Panc1 (cell line): Measurements from ENCODE around the gene HIPK3. TPM values are rescaled to one million over a fixed set of nuclear protein-coding genes. Genes with fewer than 3 reads are reported as not detected.
"Not testable (repeated sequence)": the region's sequence is repeated elsewhere in the genome, so short reads cannot be mapped to it uniquely, and the experiment has no call there.

ENCODE experiments used
- ATAC-seq: fragments of 200-7000 bp; cut with Tn5 transposase; 2 replicates; pipeline ENCODE4 v1.9.1; 2020; ENCODE audit warnings: mild to moderate bottlenecking, moderate library complexity
- BruUV-seq: library from RNA; stranded (reverse); fragments of 400-500 nt; replicated peaks from 2 replicates; lab custom pipeline; 2021; lab: Mats Ljungman, UMichigan
- CTCF ChIA-PET: fragments of 300-600 bp; sonication (Branson Sonifier 250); formaldehyde crosslinking; loops from one replicate; lab custom pipeline; 2022; ENCODE audit warnings: antibody characterized with exemption; lab: Charles Lee
- POLR2A ChIA-PET: fragments of 300-600 bp; sonication (Branson Sonifier 250); formaldehyde crosslinking; loops from one replicate; lab custom pipeline; 2022; ENCODE audit warnings: antibody characterized with exemption; lab: Charles Lee
- DNase-seq: peaks from one replicate; pipeline ENCODE4 v3.0.0-alpha.2; 2010; ENCODE audit warnings: low read depth, low spot score
- H3K27ac ChIP-seq: 2 replicates; pipeline ENCODE4 v1.5.1; 2011; ENCODE audit warnings: mild to moderate bottlenecking, low read length, inconsistent platforms
- H3K27me3 ChIP-seq: fragments of 200-500 bp; sonication (Bioruptor generic); 2 replicates; pipeline ENCODE4 v1.6.0; 2014; ENCODE audit warnings: low read length, inconsistent platforms; ENCODE audit not compliant: control insufficient read depth, insufficient read depth
- H3K36me3 ChIP-seq: fragments of 200-500 bp; sonication (Bioruptor generic); 2 replicates; pipeline ENCODE4 v1.5.1; 2014; ENCODE audit warnings: inconsistent platforms, mild to moderate bottlenecking, low read length, moderate library complexity; ENCODE audit not compliant: control insufficient read depth, insufficient read depth
- H3K4me1 ChIP-seq: 2 replicates; pipeline ENCODE4 v1.5.1; 2011; ENCODE audit warnings: inconsistent platforms, mild to moderate bottlenecking, low read length, moderate library complexity; ENCODE audit not compliant: control insufficient read depth, insufficient read depth
- H3K4me3 ChIP-seq, 2 experiments: 2 replicates each; pipeline ENCODE4 v1.5.1; 2011 to 2012; ENCODE audit warnings: low read depth in 2 of 2, low read length in 2 of 2, mild to moderate bottlenecking in 2 of 2, inconsistent platforms in 1 of 2, moderate library complexity in 1 of 2
- H3K9me3 ChIP-seq: fragments of 200-500 bp; sonication (Bioruptor generic); 2 replicates; pipeline ENCODE4 v1.5.1; 2014; ENCODE audit warnings: low read depth, mild to moderate bottlenecking, inconsistent platforms, low read length, moderate library complexity; ENCODE audit not compliant: control insufficient read depth, insufficient read depth
- POLR2AphosphoS5 ChIP-seq: IDR thresholded peaks from 2 replicates; pipeline ENCODE4 v1.6.1; 2012; ENCODE audit warnings: mild to moderate bottlenecking, low read depth, low read length, moderate library complexity
- SIN3A ChIP-seq: IDR thresholded peaks from 2 replicates; pipeline ENCODE4 v1.6.1; 2012; ENCODE audit warnings: low read depth, mild to moderate bottlenecking, low read length, moderate library complexity, borderline replicate concordance; ENCODE audit not compliant: insufficient read depth
- TCF7L2 ChIP-seq: IDR thresholded peaks from 2 replicates; pipeline ENCODE4 v1.6.1; 2011; ENCODE audit warnings: mild to moderate bottlenecking, low read depth, low read length, inconsistent platforms
- in situ Hi-C: cut with HindIII; loops from 2 replicates; pipeline ENCODE4 v1.10.0; 2016; ENCODE audit warnings: low sequenced_read_pairs, low pct_unique_long_range_greater_than_20kb
- intact Hi-C: fragments of 100-400 bp; cut with micrococcal nuclease; formaldehyde crosslinking; loops from one replicate; pipeline ENCODE4 v1.10.0; 2022; ENCODE audit not compliant: unreplicated experiment
- total RNA-seq: library from RNA; stranded (reverse); gene quantifications from one replicate; pipeline ENCODE4 v1.2.1, GENCODE V29; 2021; ENCODE audit not compliant: unreplicated experiment
- TF ChIP-seq, protein P1 (sequence below): fragments of 450-650 bp; IDR thresholded peaks from 2 replicates; pipeline ENCODE4 v1.5.1; 2017; ENCODE audit warnings: mild to moderate bottlenecking
- TF ChIP-seq, protein P2 (sequence below), 2 experiments: IDR thresholded peaks; 2 replicates each; pipeline ENCODE4 v1.6.1; 2011 to 2012; ENCODE audit warnings: low read depth in 2 of 2, control low read depth in 1 of 2, low read length in 1 of 2, mild to moderate bottlenecking in 1 of 2, moderate library complexity in 1 of 2; ENCODE audit not compliant: insufficient read depth in 1 of 2

The HIPK3 gene
- total RNA-seq, 1 experiment from 2014 or later = 72.2 TPM

DNA sequence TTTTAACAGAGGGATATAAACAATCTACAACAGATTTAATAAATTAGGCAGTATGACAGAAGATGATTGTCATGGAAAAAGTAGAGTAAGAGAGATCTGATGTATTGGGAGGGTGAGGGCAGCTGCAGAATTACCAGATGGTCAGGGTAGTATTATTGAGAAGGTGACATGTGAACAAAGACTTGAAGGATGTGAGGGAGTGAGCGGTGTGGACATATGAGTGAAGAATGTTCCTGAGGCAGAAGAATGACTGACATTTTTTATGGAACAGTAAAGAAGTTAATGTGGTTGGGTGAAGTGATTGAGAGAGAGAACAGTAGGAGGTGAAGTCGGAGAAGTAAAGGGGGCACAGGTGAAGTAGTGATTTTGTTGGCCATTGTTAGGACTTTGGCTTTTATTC lies 42.4 kb upstream of the HIPK3 start:
- H3K9me3 ChIP-seq = no peaks in the 10 kb centered on the region
- H3K27me3 ChIP-seq = no peaks in the 10 kb centered on the region
- ATAC-seq (no peak), DNase-seq (no peak)
- BruUV-seq = no TSS peak
- intact Hi-C loops = no loop called here
- no peak overlapping the region for H3K4me3 ChIP-seq
- ChIA-PET POLR2A (no interaction called here), CTCF (no interaction called here)
- H3K27ac ChIP-seq = no peak overlapping the region
- no peak for TF ChIP-seq POLR2AphosphoS5
- no peak for TF ChIP-seq SIN3A
- TF ChIP-seq, protein P1, sequence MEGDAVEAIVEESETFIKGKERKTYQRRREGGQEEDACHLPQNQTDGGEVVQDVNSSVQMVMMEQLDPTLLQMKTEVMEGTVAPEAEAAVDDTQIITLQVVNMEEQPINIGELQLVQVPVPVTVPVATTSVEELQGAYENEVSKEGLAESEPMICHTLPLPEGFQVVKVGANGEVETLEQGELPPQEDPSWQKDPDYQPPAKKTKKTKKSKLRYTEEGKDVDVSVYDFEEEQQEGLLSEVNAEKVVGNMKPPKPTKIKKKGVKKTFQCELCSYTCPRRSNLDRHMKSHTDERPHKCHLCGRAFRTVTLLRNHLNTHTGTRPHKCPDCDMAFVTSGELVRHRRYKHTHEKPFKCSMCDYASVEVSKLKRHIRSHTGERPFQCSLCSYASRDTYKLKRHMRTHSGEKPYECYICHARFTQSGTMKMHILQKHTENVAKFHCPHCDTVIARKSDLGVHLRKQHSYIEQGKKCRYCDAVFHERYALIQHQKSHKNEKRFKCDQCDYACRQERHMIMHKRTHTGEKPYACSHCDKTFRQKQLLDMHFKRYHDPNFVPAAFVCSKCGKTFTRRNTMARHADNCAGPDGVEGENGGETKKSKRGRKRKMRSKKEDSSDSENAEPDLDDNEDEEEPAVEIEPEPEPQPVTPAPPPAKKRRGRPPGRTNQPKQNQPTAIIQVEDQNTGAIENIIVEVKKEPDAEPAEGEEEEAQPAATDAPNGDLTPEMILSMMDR = no peak
- TF ChIP-seq, protein P2, sequence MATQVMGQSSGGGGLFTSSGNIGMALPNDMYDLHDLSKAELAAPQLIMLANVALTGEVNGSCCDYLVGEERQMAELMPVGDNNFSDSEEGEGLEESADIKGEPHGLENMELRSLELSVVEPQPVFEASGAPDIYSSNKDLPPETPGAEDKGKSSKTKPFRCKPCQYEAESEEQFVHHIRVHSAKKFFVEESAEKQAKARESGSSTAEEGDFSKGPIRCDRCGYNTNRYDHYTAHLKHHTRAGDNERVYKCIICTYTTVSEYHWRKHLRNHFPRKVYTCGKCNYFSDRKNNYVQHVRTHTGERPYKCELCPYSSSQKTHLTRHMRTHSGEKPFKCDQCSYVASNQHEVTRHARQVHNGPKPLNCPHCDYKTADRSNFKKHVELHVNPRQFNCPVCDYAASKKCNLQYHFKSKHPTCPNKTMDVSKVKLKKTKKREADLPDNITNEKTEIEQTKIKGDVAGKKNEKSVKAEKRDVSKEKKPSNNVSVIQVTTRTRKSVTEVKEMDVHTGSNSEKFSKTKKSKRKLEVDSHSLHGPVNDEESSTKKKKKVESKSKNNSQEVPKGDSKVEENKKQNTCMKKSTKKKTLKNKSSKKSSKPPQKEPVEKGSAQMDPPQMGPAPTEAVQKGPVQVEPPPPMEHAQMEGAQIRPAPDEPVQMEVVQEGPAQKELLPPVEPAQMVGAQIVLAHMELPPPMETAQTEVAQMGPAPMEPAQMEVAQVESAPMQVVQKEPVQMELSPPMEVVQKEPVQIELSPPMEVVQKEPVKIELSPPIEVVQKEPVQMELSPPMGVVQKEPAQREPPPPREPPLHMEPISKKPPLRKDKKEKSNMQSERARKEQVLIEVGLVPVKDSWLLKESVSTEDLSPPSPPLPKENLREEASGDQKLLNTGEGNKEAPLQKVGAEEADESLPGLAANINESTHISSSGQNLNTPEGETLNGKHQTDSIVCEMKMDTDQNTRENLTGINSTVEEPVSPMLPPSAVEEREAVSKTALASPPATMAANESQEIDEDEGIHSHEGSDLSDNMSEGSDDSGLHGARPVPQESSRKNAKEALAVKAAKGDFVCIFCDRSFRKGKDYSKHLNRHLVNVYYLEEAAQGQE (IDR thresholded peaks at IDR 0.05; ENCODE audit: insufficient read depth in 1 of 2, low read depth in 2 of 2, low read length in 1 of 2) = no peak
- no peak for TF ChIP-seq TCF7L2
- H3K36me3 ChIP-seq = no peaks in the 10 kb centered on the region
- in situ Hi-C loops = no loop called here
- no peaks in the 10 kb centered on the region for H3K4me1 ChIP-seq

GRCh38 chr11:33216676-33217075 lies 40.5 kb upstream of the HIPK3 start:
- H3K4me3 ChIP-seq, POLR2A ChIA-PET, DNase-seq, BruUV-seq, H3K27ac ChIP-seq, H3K9me3 ChIP-seq, ATAC-seq, in situ Hi-C loops, intact Hi-C loops, H3K27me3 ChIP-seq, CTCF ChIA-PET, H3K4me1 ChIP-seq, H3K36me3 ChIP-seq: not testable (repeated sequence)

GRCh38 chr11:33222052-33222750 lies 35.0 kb upstream of the HIPK3 start:
- no peaks in the 10 kb centered on the region for H3K9me3 ChIP-seq
- ChIA-PET CTCF (no interaction called here), POLR2A (no interaction called here)
- no peak overlapping the region for H3K27ac ChIP-seq
- ATAC-seq = no peak
- DNase-seq = no peak
- no peak for TF ChIP-seq POLR2AphosphoS5
- TF ChIP-seq, protein P1 = no peak
- TF ChIP-seq, protein P2 (IDR thresholded peaks at IDR 0.05; ENCODE audit: insufficient read depth in 1 of 2, low read depth in 2 of 2, low read length in 1 of 2) = no peak
- no peak for TF ChIP-seq SIN3A
- no peak for TF ChIP-seq TCF7L2
- BruUV-seq = no TSS peak
- H3K4me1 ChIP-seq = no peaks in the 10 kb centered on the region
- no peak overlapping the region for H3K4me3 ChIP-seq
- no peaks in the 10 kb centered on the region for H3K36me3 ChIP-seq
- intact Hi-C loops (no loop called here), in situ Hi-C loops (no loop called here)
- H3K27me3 ChIP-seq = no peaks in the 10 kb centered on the region
